Measurements from ENCODE around the gene MGAT4B. TPM values are rescaled to one million over a fixed set of nuclear protein-coding genes. Genes with fewer than 3 reads are reported as not detected.

The MGAT4B gene
- total RNA-seq, 1 donor from 2014 or later: 193 TPM

DNA sequence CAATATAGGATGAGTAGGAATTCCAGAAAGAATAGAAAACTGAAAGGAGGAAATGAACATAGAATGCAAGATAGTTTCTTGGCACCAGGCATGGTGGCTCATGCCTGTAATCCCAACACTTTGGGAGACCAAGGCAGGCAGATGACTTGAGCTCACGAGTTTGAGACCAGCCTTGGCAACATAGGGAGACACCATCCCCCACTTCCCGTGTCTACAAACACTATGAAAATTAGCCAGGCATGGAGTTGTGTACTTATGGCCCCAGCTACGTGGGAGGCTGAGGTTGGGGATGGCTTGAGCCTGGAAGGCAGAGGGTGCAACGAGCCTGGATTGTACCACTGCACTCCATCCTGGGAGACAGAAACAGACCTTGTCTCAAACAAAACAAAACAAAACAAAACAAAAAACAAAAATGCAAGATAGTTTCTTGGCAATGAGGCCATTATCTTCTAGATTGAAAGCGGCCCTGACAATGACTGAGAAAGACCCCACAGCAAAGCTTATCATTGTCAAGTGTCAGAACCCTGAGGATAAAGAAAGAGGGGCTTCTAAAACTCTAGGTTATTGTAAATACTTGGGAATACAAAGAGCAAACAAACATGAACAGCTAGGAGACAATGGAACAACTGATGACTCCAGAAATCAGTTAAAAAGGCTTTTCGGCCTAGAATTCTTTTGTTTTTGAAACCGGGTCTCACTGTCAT, 23.2 kb upstream of the MGAT4B start:
- Histone ChIP-seq H3K79me2 (ENCODE audit: insufficient read depth, low read length) (peaks cover 33% of the 10 kb centered on the region), H3K36me3 (ENCODE audit: insufficient read depth, low read length) (peaks cover 62% of the 10 kb centered on the region), H3K27me3 (ENCODE audit: insufficient read depth, low read length) (no peaks in the 10 kb centered on the region), H3K4me2 (ENCODE audit: low read length) (no peak overlapping the region), H3K9ac (ENCODE audit: low read length) (no peak overlapping the region), H4K20me1 (ENCODE audit: insufficient read depth, low read length) (peaks cover 88% of the 10 kb centered on the region), H3K4me1 (ENCODE audit: insufficient read depth, low read length) (peaks cover 3% of the 10 kb centered on the region), H2AFZ (ENCODE audit: low read depth, low read length) (no peak overlapping the region), H3K9me3 (ENCODE audit: insufficient read depth, low read depth, low read length) (no peaks in the 10 kb centered on the region), H3K4me3 (ENCODE audit: insufficient read depth, low read depth, low read length) (no peak overlapping the region), H3K27ac (ENCODE audit: low read depth, low read length) (no peak overlapping the region)
- TF ChIP-seq, protein P1, sequence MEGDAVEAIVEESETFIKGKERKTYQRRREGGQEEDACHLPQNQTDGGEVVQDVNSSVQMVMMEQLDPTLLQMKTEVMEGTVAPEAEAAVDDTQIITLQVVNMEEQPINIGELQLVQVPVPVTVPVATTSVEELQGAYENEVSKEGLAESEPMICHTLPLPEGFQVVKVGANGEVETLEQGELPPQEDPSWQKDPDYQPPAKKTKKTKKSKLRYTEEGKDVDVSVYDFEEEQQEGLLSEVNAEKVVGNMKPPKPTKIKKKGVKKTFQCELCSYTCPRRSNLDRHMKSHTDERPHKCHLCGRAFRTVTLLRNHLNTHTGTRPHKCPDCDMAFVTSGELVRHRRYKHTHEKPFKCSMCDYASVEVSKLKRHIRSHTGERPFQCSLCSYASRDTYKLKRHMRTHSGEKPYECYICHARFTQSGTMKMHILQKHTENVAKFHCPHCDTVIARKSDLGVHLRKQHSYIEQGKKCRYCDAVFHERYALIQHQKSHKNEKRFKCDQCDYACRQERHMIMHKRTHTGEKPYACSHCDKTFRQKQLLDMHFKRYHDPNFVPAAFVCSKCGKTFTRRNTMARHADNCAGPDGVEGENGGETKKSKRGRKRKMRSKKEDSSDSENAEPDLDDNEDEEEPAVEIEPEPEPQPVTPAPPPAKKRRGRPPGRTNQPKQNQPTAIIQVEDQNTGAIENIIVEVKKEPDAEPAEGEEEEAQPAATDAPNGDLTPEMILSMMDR (IDR thresholded peaks at IDR 0.05; ENCODE audit: insufficient read depth, low read depth, low read length): no peak
- no peak for TF ChIP-seq EZH2 (IDR thresholded peaks at IDR 0.05; ENCODE audit: insufficient read depth, low read length)
- Mint-ChIP-seq H3K27me3 (ENCODE audit: low read depth, unreplicated experiment) (no peaks in the 10 kb centered on the region), H3K27ac (ENCODE audit: unreplicated experiment) (peak overlapping the region; percentile 47), H3K9me3 (ENCODE audit: unreplicated experiment) (peaks cover 2% of the 10 kb centered on the region), H3K4me3 (ENCODE audit: unreplicated experiment) (no peak overlapping the region), H3K36me3 (ENCODE audit: low read depth, unreplicated experiment) (peaks cover 33% of the 10 kb centered on the region), H3K4me1 (ENCODE audit: low read depth, unreplicated experiment) (peaks cover 29% of the 10 kb centered on the region)
- DNase-seq (ENCODE audit: low read depth) (no peak), FAIRE-seq (no peak)

DNA sequence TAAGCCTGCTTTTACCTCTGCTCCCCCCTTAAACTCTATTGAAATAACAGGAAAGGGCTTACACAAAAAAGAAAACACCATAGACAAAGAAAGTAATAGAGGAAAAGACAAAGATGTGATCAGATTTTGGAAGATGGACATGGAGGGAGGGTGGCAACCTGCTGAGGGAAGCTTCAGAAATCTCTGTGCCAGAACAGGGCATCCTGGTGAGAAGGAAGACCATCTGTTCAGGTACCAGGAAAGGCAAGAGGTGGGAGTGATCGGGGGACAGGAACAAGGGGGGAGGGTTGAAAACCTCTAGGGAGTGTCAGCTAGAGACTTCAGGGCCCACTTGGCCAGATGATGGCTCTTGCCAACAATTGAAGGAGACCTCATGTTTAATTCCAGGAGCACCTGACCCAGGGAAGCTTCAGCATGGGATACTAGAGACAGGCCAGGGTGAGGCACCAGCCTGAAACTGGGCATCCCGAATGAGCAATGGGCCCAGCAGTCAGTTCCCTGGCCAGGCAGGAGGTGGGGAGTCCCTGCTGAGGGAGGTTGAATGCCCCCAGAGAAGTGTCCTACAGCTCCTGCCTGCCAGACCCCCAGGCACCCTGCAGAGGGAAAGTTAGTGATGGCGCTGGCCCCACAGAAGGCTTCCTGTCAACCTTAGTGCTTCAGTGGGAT, 22.2 kb upstream of the MGAT4B start:
- Histone ChIP-seq H4K20me1 (ENCODE audit: insufficient read depth, low read length) (peaks cover 96% of the 10 kb centered on the region), H3K4me3 (ENCODE audit: insufficient read depth, low read depth, low read length) (no peak overlapping the region), H3K9ac (ENCODE audit: low read length) (no peak overlapping the region), H3K27ac (ENCODE audit: low read depth, low read length) (no peak overlapping the region), H3K4me1 (ENCODE audit: insufficient read depth, low read length) (peaks cover 4% of the 10 kb centered on the region), H3K9me3 (ENCODE audit: insufficient read depth, low read depth, low read length) (no peaks in the 10 kb centered on the region), H3K27me3 (ENCODE audit: insufficient read depth, low read length) (no peaks in the 10 kb centered on the region), H3K4me2 (ENCODE audit: low read length) (no peak overlapping the region), H3K79me2 (ENCODE audit: insufficient read depth, low read length) (peaks cover 43% of the 10 kb centered on the region), H2AFZ (ENCODE audit: low read depth, low read length) (no peak overlapping the region), H3K36me3 (ENCODE audit: insufficient read depth, low read length) (peaks cover 65% of the 10 kb centered on the region)
- no peak for FAIRE-seq
- H3K9me3 Mint-ChIP-seq (ENCODE audit: unreplicated experiment): peaks cover 2% of the 10 kb centered on the region
- no peak for DNase-seq (ENCODE audit: low read depth)
- peak overlapping the region; percentile 40 for H3K4me3 Mint-ChIP-seq (ENCODE audit: unreplicated experiment)
- peaks cover 33% of the 10 kb centered on the region for H3K4me1 Mint-ChIP-seq (ENCODE audit: low read depth, unreplicated experiment)
- H3K36me3 Mint-ChIP-seq (ENCODE audit: low read depth, unreplicated experiment): peaks cover 38% of the 10 kb centered on the region
- no peak for TF ChIP-seq EZH2 (IDR thresholded peaks at IDR 0.05; ENCODE audit: insufficient read depth, low read length)
- TF ChIP-seq, protein P1 (IDR thresholded peaks at IDR 0.05; ENCODE audit: insufficient read depth, low read depth, low read length): no peak
- H3K27ac Mint-ChIP-seq (ENCODE audit: unreplicated experiment): no peak overlapping the region
- no peaks in the 10 kb centered on the region for H3K27me3 Mint-ChIP-seq (ENCODE audit: low read depth, unreplicated experiment)

DNA sequence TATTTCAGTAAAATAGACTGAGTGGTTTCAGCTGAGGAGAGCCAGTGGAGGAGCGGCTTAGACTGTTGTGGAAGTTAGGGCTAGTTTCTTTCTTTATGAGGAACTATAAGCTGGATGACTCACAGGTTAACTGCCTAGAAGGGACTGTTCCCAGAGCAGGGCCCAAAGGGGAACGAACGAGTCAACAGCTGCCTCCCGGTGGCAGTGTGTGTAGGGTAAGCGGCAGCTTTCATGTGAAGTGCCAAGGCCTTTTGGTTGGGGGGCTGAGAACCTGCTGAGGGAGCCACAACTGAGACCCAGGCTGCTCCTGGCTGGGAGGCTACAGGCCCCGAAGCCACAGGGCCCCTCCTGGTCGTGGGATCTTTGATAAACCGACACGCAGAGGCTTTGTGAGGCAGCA, 21.0 kb upstream of the MGAT4B start:
- peaks cover 96% of the 10 kb centered on the region for H4K20me1 ChIP-seq (ENCODE audit: insufficient read depth, low read length)
- no peak overlapping the region for H2AFZ ChIP-seq (ENCODE audit: low read depth, low read length)
- FAIRE-seq (no peak), DNase-seq (ENCODE audit: low read depth) (no peak)
- no peak for TF ChIP-seq EZH2 (IDR thresholded peaks at IDR 0.05; ENCODE audit: insufficient read depth, low read length)
- TF ChIP-seq, protein P1 (IDR thresholded peaks at IDR 0.05; ENCODE audit: insufficient read depth, low read depth, low read length): peak; percentile 22
- H3K27me3 ChIP-seq (ENCODE audit: insufficient read depth, low read length): no peaks in the 10 kb centered on the region
- Mint-ChIP-seq H3K4me1 (ENCODE audit: low read depth, unreplicated experiment) (peaks cover 37% of the 10 kb centered on the region), H3K27ac (ENCODE audit: unreplicated experiment) (peak overlapping the region; percentile 90), H3K27me3 (ENCODE audit: low read depth, unreplicated experiment) (no peaks in the 10 kb centered on the region), H3K36me3 (ENCODE audit: low read depth, unreplicated experiment) (peaks cover 34% of the 10 kb centered on the region), H3K4me3 (ENCODE audit: unreplicated experiment) (peak overlapping the region; percentile 64), H3K9me3 (ENCODE audit: unreplicated experiment) (peaks cover 2% of the 10 kb centered on the region)
- H3K4me3 ChIP-seq (ENCODE audit: insufficient read depth, low read depth, low read length): no peak overlapping the region
- H3K36me3 ChIP-seq (ENCODE audit: insufficient read depth, low read length): peaks cover 65% of the 10 kb centered on the region
- H3K9me3 ChIP-seq (ENCODE audit: insufficient read depth, low read depth, low read length): no peaks in the 10 kb centered on the region
- peaks cover 7% of the 10 kb centered on the region for H3K4me1 ChIP-seq (ENCODE audit: insufficient read depth, low read length)
- peak overlapping the region; percentile 27 for H3K27ac ChIP-seq (ENCODE audit: low read depth, low read length)
- peaks cover 55% of the 10 kb centered on the region for H3K79me2 ChIP-seq (ENCODE audit: insufficient read depth, low read length)
- peak overlapping the region; percentile 33 for H3K9ac ChIP-seq (ENCODE audit: low read length)
- H3K4me2 ChIP-seq (ENCODE audit: low read length): no peak overlapping the region
